Activated T-helper 1 cell treated with anti-CD3 and anti-CD28 coated beads, Interleukin-12 subunit alpha, Interleukin-12 subunit beta, Interleukin-2, Interleukin-4 antibody, amounts not matched to agents 30 ng/mL and 10 ng/mL and 1 ng/mL, durations not matched to agents 14 hours and 24 hours and 36 hours (primary cell): ENCODE data around the gene PFKFB2. TPM values are rescaled to one million over a fixed set of nuclear protein-coding genes. Genes with fewer than 3 reads are reported as not detected.

ENCODE experiments used
- DNase-seq: peaks from one replicate; pipeline ENCODE4 v3.0.0; 2021; ENCODE audit warnings: low spot score
- H3K27ac Mint-ChIP-seq: one replicate; pipeline ENCODE4 v1.8.0; 2021; ENCODE audit warnings: mild to moderate bottlenecking, mixed read lengths
- H3K27me3 Mint-ChIP-seq: one replicate; pipeline ENCODE4 v1.8.0; 2022; ENCODE audit warnings: mild to moderate bottlenecking, moderate library complexity, mixed read lengths; ENCODE audit not compliant: insufficient read depth
- H3K36me3 Mint-ChIP-seq: one replicate; pipeline ENCODE4 v1.8.0; 2021; ENCODE audit warnings: low read depth, mixed read lengths
- H3K4me1 Mint-ChIP-seq: one replicate; pipeline ENCODE4 v1.8.0; 2021; ENCODE audit warnings: low read depth, mixed read lengths
- H3K4me3 Mint-ChIP-seq: one replicate; pipeline ENCODE4 v1.8.0; 2021; ENCODE audit warnings: mild to moderate bottlenecking, moderate library complexity, mixed read lengths
- H3K9me3 Mint-ChIP-seq: one replicate; pipeline ENCODE4 v1.8.0; 2021; ENCODE audit warnings: mixed read lengths
- intact Hi-C: fragments of 100-400 bp; cut with micrococcal nuclease; formaldehyde crosslinking; loops from one replicate; pipeline ENCODE4 v1.15.1; 2024
- total RNA-seq: library from RNA; stranded (reverse); gene quantifications from 2 replicates; pipeline ENCODE4 v1.2.3, GENCODE V29; 2022

PFKFB2 gene
- total RNA-seq, 1 donor from 2014 or later = 4.4 TPM

DNA sequence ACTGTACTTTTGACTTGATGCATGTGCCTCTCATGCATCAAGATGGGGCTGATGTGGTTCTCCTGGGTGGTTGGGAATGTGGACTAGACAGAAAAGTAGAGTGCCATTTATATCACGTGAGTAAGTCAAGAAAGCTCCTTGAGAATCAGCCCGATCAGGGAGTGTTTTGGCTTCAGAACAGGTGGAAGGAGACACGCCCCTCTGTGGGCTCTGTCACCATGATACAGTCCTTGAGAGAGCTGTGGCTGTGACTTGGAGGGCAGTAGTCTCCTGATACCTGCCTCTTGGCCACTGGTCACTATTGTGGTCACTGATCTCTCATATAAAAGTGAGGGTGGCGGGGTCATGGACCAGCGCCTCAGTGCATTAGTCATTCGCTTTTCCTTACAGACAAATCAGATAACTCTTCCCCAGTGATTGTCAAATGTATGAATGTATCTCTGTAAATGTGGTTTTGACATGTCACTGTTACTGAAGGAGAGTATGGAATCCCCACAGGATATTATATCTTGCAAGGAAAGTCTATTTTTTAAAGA lies 26.7 kb downstream of the PFKFB2 start:
- H3K36me3 Mint-ChIP-seq = no peaks in the 10 kb centered on the region
- peaks cover 25% of the 10 kb centered on the region for H3K27me3 Mint-ChIP-seq
- intact Hi-C loops = no loop called here
- no peak overlapping the region for H3K4me3 Mint-ChIP-seq
- no peak overlapping the region for H3K27ac Mint-ChIP-seq
- H3K9me3 Mint-ChIP-seq = no peaks in the 10 kb centered on the region
- no peak for DNase-seq
- peaks cover 7% of the 10 kb centered on the region for H3K4me1 Mint-ChIP-seq

- no peak overlapping the region for H3K27ac Mint-ChIP-seq
- intact Hi-C loops = no loop called here
Measured at GRCh38 chr1:207081088-207081487, 28.0 kb downstream of the PFKFB2 start.

DNA sequence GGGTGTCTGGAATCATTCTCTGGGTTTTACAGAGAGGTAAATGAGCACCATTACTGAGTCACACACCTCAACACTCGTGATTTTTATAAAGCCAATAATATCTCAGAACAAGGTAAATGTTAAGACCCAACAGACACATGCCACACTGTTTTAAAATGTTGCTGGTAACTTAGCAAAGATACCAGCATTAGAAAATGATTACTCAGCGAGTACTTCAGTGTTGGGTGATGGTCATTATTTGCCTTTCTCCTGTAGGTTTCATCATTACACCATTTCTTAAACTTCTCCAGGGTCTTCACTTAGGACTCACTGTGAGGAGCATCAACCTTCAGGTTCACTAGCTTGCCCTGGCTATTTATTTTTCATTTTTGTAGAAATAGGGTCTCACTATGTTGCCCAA lies 28.7 kb downstream of the PFKFB2 start:
- Mint-ChIP-seq H3K27me3 (peaks cover 15% of the 10 kb centered on the region), H3K9me3 (no peaks in the 10 kb centered on the region), H3K4me3 (no peak overlapping the region), H3K27ac (no peak overlapping the region), H3K36me3 (no peaks in the 10 kb centered on the region), H3K4me1 (peaks cover 23% of the 10 kb centered on the region)
- intact Hi-C loops = no loop called here
- no peak for DNase-seq

More at GRCh38 chr1:207081088-207081487, 28.0 kb downstream of the PFKFB2 start:
- DNase-seq = no peak
- no peaks in the 10 kb centered on the region for H3K36me3 Mint-ChIP-seq
- H3K4me3 Mint-ChIP-seq = no peak overlapping the region
- no peaks in the 10 kb centered on the region for H3K9me3 Mint-ChIP-seq
- H3K4me1 Mint-ChIP-seq = peaks cover 20% of the 10 kb centered on the region
- H3K27me3 Mint-ChIP-seq = peaks cover 21% of the 10 kb centered on the region

GRCh38 chr1:207084232-207084631 lies 31.2 kb downstream of the PFKFB2 start:
- peaks cover 12% of the 10 kb centered on the region for H3K27me3 Mint-ChIP-seq
- intact Hi-C loops = loop anchor here (1.0 kb wide), 4 partner anchors 237 to 415 kb away; partner anchors contain the start of gene CD55
- H3K36me3 Mint-ChIP-seq = no peaks in the 10 kb centered on the region
- no peak overlapping the region for H3K27ac Mint-ChIP-seq
- no peaks in the 10 kb centered on the region for H3K9me3 Mint-ChIP-seq
- no peak overlapping the region for H3K4me3 Mint-ChIP-seq
- no peak for DNase-seq
- H3K4me1 Mint-ChIP-seq = peaks cover 34% of the 10 kb centered on the region

DNA sequence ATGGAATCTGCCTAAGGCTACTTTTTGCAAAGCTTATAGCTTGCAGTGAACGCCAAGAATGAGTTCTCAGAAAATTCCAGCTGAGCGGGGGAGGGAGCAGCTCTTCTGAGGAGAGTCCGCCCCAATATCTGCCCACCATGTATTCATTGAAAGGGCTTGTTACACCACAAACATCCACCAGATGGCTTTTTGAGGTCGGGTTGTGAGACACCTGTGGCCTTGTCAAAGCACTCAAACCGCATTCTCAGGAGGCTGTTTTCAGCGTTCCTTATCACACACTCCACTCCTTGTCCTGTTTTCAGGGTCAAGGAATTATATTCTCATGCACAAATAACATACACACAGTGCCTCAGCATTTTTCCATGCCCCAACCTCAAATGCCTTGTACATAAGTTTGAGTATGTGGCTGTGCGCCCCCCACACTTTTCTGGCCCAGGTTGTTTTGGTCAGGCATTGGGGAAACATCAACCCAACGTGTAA lies 31.7 kb downstream of the PFKFB2 start:
- intact Hi-C loops = loop anchor here (1.0 kb wide), 4 partner anchors 237 to 415 kb away; partner anchors contain the start of gene CD55
- Mint-ChIP-seq H3K9me3 (no peaks in the 10 kb centered on the region), H3K4me1 (peaks cover 39% of the 10 kb centered on the region), H3K27ac (peak overlapping the region; percentile 5), H3K4me3 (no peak overlapping the region), H3K27me3 (peaks cover 12% of the 10 kb centered on the region), H3K36me3 (no peaks in the 10 kb centered on the region)
- peak; percentile 50 for DNase-seq

- H3K9me3 Mint-ChIP-seq = no peaks in the 10 kb centered on the region
- peaks cover 9% of the 10 kb centered on the region for H3K27me3 Mint-ChIP-seq
- no peak overlapping the region for H3K4me3 Mint-ChIP-seq
- H3K4me1 Mint-ChIP-seq = peaks cover 48% of the 10 kb centered on the region
- DNase-seq = no peak
- intact Hi-C loops = no loop called here
- H3K27ac Mint-ChIP-seq = no peak overlapping the region
- no peaks in the 10 kb centered on the region for H3K36me3 Mint-ChIP-seq
Measured at GRCh38 chr1:207085887-207086286, 32.8 kb downstream of the PFKFB2 start.

GRCh38 chr1:207088161-207088560 lies 35.1 kb downstream of the PFKFB2 start:
- intact Hi-C loops = no loop called here
- DNase-seq = no peak
- H3K27me3 Mint-ChIP-seq = peaks cover 5% of the 10 kb centered on the region
- H3K4me1 Mint-ChIP-seq = peaks cover 56% of the 10 kb centered on the region
- peak overlapping the region; percentile 7 for H3K4me3 Mint-ChIP-seq
- peak overlapping the region; percentile 84 for H3K27ac Mint-ChIP-seq
- H3K9me3 Mint-ChIP-seq = no peaks in the 10 kb centered on the region
- H3K36me3 Mint-ChIP-seq = peaks cover 2% of the 10 kb centered on the region

GRCh38 chr1:207088701-207089626 lies 35.9 kb downstream of the PFKFB2 start, which contains the start of gene C4BPB:
TSS of gene C4BPB (plus strand) at chr1:207088860. CDS start at chr1:207089532, 672 bp downstream.
- intact Hi-C loops = loop anchor here (1.0 kb wide), 1 partner anchor 8 kb away; no protein-coding TSS in a partner anchor
- peak within 1 kb of the TSS; percentile 84 for H3K27ac Mint-ChIP-seq
- H3K4me1 Mint-ChIP-seq = peaks cover 56% of the 10 kb centered on the region
- H3K36me3 Mint-ChIP-seq = peaks cover 2% of the 10 kb centered on the region
- H3K4me3 Mint-ChIP-seq = peak within 1 kb of the TSS; percentile 76
- peak; percentile 46 for DNase-seq
- H3K9me3 Mint-ChIP-seq = no peaks in the 10 kb centered on the region
- peaks cover 2% of the 10 kb centered on the region for H3K27me3 Mint-ChIP-seq

GRCh38 chr1:207089627-207090355 lies 36.7 kb downstream of the PFKFB2 start:
- peak overlapping the region; percentile 84 for H3K27ac Mint-ChIP-seq
- intact Hi-C loops = loop anchor here (1.0 kb wide), 1 partner anchor 8 kb away; no protein-coding TSS in a partner anchor
- H3K4me1 Mint-ChIP-seq = peaks cover 56% of the 10 kb centered on the region
- no peaks in the 10 kb centered on the region for H3K9me3 Mint-ChIP-seq
- H3K27me3 Mint-ChIP-seq = no peaks in the 10 kb centered on the region
- no peak for DNase-seq
- H3K4me3 Mint-ChIP-seq = peak overlapping the region; percentile 76
- H3K36me3 Mint-ChIP-seq = peaks cover 2% of the 10 kb centered on the region

DNA sequence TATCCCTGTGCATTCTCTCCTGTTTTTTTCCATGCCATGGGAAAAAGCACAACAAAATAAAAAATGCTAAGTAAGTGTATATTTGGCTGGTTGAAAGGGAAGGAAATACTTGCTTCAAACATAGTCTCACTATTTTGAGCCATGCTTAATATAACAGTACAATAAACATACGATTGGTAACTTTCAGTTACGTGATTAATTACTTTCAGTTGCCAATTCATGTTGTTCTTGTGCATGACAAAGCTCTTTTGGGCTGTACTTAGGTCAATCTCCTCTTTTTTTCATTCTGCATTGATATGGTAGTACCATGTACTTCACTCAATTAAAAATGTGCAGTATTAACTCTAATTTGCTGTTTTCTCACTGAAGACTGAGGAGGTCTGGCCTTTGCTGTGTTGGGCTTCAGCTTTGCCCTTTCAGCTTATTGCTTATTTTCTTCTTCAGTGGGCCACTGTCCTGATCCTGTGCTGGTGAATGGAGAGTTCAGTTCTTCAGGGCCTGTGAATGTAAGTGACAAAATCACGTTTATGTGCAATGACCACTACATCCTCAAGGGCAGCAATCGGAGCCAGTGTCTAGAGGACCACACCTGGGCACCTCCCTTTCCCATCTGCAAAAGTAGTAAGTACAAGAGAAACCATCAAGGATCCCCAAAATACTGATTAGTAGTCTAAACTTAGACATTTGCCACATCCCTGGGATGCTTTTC lies 38.3 kb downstream of the PFKFB2 start:
- Mint-ChIP-seq H3K27me3 (no peaks in the 10 kb centered on the region), H3K36me3 (peaks cover 13% of the 10 kb centered on the region), H3K9me3 (no peaks in the 10 kb centered on the region), H3K4me3 (no peak overlapping the region), H3K27ac (peak overlapping the region; percentile 9), H3K4me1 (peaks cover 56% of the 10 kb centered on the region)
- intact Hi-C loops = no loop called here
- DNase-seq = no peak

DNA sequence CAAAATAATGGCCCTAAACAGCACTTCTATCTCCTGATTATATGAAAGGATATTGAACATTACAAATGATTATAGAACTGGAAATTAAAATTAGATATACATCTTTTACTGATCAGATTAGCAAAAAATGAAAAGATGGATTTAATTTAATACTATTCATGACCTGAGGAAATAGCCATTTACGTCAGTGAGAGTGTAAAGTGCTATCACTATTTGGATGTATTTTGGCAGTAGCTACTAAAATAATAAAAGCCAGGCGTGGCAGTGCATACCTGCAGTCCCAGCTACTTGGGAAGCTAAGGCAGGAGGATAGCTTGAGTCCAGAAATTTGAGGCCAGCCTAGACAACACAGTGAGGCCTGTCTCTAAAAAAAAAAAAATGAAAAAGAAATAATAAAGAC lies 40.9 kb downstream of the PFKFB2 start:
- Mint-ChIP-seq H3K36me3 (peaks cover 15% of the 10 kb centered on the region), H3K4me3 (no peak overlapping the region), H3K27ac (no peak overlapping the region), H3K27me3 (no peaks in the 10 kb centered on the region), H3K4me1 (peaks cover 66% of the 10 kb centered on the region), H3K9me3 (no peaks in the 10 kb centered on the region)
- DNase-seq = no peak
- intact Hi-C loops = no loop called here

- H3K9me3 Mint-ChIP-seq = peaks cover 5% of the 10 kb centered on the region
- intact Hi-C loops = loop anchor here (1.0 kb wide), 9 partner anchors 9 to 314 kb away; partner anchors contain the start of gene CD55
- peaks cover 25% of the 10 kb centered on the region for H3K36me3 Mint-ChIP-seq
- H3K4me1 Mint-ChIP-seq = peaks cover 40% of the 10 kb centered on the region
- H3K27ac Mint-ChIP-seq = peak overlapping the region; percentile 69
- H3K27me3 Mint-ChIP-seq = no peaks in the 10 kb centered on the region
- H3K4me3 Mint-ChIP-seq = peak overlapping the region; percentile 27
- peak; percentile 50 for DNase-seq
Measured at GRCh38 chr1:207097871-207098324, 44.8 kb downstream of the PFKFB2 start.
